Measurements from ENCODE around the gene KRTAP1-3.
"Not testable (repeated sequence)": the region's sequence is repeated elsewhere in the genome, so short reads cannot be mapped to it uniquely, and the experiment has no call there.

The KRTAP1-3 gene

GRCh38 chr17:41054025-41054424, 19.4 kb upstream of the KRTAP1-3 start:
- no peak for DNase-seq (ENCODE audit: low read depth)

GRCh38 chr17:41052566-41052965, 17.9 kb upstream of the KRTAP1-3 start:
- peak; percentile 62 for DNase-seq (ENCODE audit: low read depth)

GRCh38 chr17:41049110-41049509, 14.4 kb upstream of the KRTAP1-3 start:
- peak; percentile 97 for DNase-seq (ENCODE audit: low read depth)

- peak; percentile 95 for DNase-seq (ENCODE audit: low read depth)
Measured at GRCh38 chr17:41048441-41048840, 13.8 kb upstream of the KRTAP1-3 start.

GRCh38 chr17:41046735-41047465, 12.2 kb upstream of the KRTAP1-3 start, which contains the start of gene KRTAP2-1:
KRTAP2-1 (minus strand) TSS chr17:41047316; CDS start chr17:41047267, 49 bp downstream.
- not testable (repeated sequence) for DNase-seq (ENCODE audit: low read depth)

- DNase-seq (ENCODE audit: low read depth), result no peak
Measured at GRCh38 chr17:41042953-41043352, 8.3 kb upstream of the KRTAP1-3 start.

GRCh38 chr17:41040783-41041571, 6.3 kb upstream of the KRTAP1-3 start, which contains the start of gene KRTAP1-1:
KRTAP1-1 (minus strand) TSS chr17:41041450; CDS start chr17:41041397, 53 bp downstream.
- DNase-seq (ENCODE audit: low read depth), result not testable (repeated sequence)

- DNase-seq (ENCODE audit: low read depth), result no peak
Measured at GRCh38 chr17:41037853-41038350, 3.2 kb upstream of the KRTAP1-3 start.

GRCh38 chr17:41029633-41030245, 4.9 kb downstream of the KRTAP1-3 start, which contains the start of gene KRTAP1-4:
KRTAP1-4 (minus strand) TSS chr17:41030195; CDS start chr17:41030078, 117 bp downstream.
- DNase-seq (ENCODE audit: low read depth), result no peak

GRCh38 chr17:41026715-41027471, 7.8 kb downstream of the KRTAP1-3 start, which contains the start of gene KRTAP1-5:
KRTAP1-5 (minus strand) TSS chr17:41027208; CDS start chr17:41027155, 53 bp downstream.
- DNase-seq (ENCODE audit: low read depth), result peak; percentile 91

GRCh38 chr17:41024697-41025096, 10.0 kb downstream of the KRTAP1-3 start:
- DNase-seq (ENCODE audit: low read depth), result no peak

- no peak for DNase-seq (ENCODE audit: low read depth)
Measured at GRCh38 chr17:41020336-41020735, 14.3 kb downstream of the KRTAP1-3 start.

- no peak for DNase-seq (ENCODE audit: low read depth)
Measured at GRCh38 chr17:41019415-41019814, 15.3 kb downstream of the KRTAP1-3 start.

- DNase-seq (ENCODE audit: low read depth), result no peak
Measured at GRCh38 chr17:41018541-41018940, 16.1 kb downstream of the KRTAP1-3 start.

GRCh38 chr17:41016578-41017215, 18.0 kb downstream of the KRTAP1-3 start:
- DNase-seq (ENCODE audit: low read depth), result no peak

GRCh38 chr17:41015454-41015853, 19.2 kb downstream of the KRTAP1-3 start:
- DNase-seq (ENCODE audit: low read depth), result no peak

GRCh38 chr17:41013606-41014005, 21.1 kb downstream of the KRTAP1-3 start:
- DNase-seq (ENCODE audit: low read depth), result peak; percentile 33

GRCh38 chr17:41013181-41013580, 21.5 kb downstream of the KRTAP1-3 start:
- peak; percentile 75 for DNase-seq (ENCODE audit: low read depth)

- DNase-seq (ENCODE audit: low read depth), result no peak
Measured at GRCh38 chr17:41012326-41013120, 22.2 kb downstream of the KRTAP1-3 start.

GRCh38 chr17:41010441-41010840, 24.2 kb downstream of the KRTAP1-3 start:
- no peak for DNase-seq (ENCODE audit: low read depth)

Data from ELR (cell line).